22Rv1 (cell line): ENCODE results near the gene TBKBP1.
A peak's percentile ranks its signal among the peaks of the same experiment; 100 is the strongest.

Source experiments
- H3K27ac ChIP-seq: fragments of 450-650 bp; 2 replicates; pipeline ENCODE4 v1.5.1; 2017
- ZFX ChIP-seq: fragments of 450-650 bp; IDR thresholded peaks from 2 replicates; pipeline ENCODE4 v1.6.1; 2017; ENCODE audit warnings: antibody characterized with exemption, borderline replicate concordance
- TF ChIP-seq, protein P1 (sequence below): fragments of 450-650 bp; IDR thresholded peaks from 2 replicates; pipeline ENCODE4 v1.5.1; 2017; ENCODE audit warnings: mild to moderate bottlenecking

TBKBP1 gene

DNA sequence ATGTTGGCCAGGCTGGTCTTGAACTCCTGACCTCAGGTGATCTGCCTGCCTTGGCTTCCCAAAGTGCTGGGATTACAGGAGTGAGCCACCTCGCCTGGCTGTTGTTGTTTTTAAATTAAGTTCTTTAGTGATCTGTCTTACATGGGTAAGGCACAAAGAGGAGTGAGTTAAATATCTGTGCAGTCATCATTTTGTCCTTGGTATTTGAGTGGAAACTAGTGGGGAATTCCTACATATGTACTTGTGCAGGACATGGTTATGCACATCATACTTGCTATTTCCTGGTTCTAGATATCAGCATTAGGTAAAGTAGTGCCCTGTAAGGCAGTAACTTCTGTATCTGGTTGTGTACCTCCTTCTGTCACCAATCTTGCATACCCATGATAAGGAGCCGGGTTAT is 40.5 kb upstream of the TBKBP1 start:
- no peak for TF ChIP-seq ZFX
- TF ChIP-seq, protein P1, sequence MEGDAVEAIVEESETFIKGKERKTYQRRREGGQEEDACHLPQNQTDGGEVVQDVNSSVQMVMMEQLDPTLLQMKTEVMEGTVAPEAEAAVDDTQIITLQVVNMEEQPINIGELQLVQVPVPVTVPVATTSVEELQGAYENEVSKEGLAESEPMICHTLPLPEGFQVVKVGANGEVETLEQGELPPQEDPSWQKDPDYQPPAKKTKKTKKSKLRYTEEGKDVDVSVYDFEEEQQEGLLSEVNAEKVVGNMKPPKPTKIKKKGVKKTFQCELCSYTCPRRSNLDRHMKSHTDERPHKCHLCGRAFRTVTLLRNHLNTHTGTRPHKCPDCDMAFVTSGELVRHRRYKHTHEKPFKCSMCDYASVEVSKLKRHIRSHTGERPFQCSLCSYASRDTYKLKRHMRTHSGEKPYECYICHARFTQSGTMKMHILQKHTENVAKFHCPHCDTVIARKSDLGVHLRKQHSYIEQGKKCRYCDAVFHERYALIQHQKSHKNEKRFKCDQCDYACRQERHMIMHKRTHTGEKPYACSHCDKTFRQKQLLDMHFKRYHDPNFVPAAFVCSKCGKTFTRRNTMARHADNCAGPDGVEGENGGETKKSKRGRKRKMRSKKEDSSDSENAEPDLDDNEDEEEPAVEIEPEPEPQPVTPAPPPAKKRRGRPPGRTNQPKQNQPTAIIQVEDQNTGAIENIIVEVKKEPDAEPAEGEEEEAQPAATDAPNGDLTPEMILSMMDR: no peak
- no peak overlapping the region for H3K27ac ChIP-seq

- no peak for TF ChIP-seq ZFX
- TF ChIP-seq, protein P1: no peak
- no peak overlapping the region for H3K27ac ChIP-seq
Observed at GRCh38 chr17:47654991-47655390, 39.0 kb upstream of the TBKBP1 start.

DNA sequence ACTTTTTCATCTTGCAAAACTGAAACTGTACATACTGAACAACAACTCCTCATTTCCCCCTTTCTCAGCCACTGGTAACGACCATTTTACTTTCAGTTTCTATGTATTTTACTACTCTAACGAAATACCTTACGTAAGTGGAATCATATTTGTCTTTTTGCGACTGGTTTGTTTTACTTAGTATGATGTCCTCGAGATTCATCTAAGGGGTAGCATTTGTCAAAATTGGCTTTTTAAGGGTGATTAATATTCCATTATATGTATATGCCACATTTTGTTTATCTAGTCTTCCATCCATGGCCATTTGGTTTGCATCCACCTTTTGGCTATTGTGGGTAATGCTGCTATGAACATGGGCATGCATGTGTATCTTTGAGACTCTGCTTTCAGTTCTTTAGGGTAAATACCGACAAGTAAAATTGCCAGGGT is 33.9 kb upstream of the TBKBP1 start:
- TF ChIP-seq, protein P1: no peak
- no peak for TF ChIP-seq ZFX
- H3K27ac ChIP-seq: no peak overlapping the region

GRCh38 chr17:47663912-47664623 is 29.9 kb upstream of the TBKBP1 start:
- H3K27ac ChIP-seq: no peak overlapping the region
- TF ChIP-seq ZFX: no peak
- TF ChIP-seq, protein P1: peak; percentile 86

DNA sequence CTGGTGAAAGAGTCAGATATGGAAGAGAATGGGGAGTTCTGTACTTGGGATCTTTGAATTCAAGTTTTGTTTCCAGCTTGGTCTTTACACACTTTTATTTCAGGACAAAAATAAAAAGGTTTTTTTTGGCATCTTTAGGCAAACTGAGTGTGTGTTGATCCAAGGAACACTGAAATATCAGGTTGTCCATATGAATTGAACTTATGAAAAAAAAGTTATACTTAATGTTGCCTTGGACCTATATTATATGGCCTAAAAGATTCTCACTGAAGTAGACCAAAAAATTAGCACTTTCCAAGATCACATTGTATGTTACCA is 29.4 kb upstream of the TBKBP1 start:
- H3K27ac ChIP-seq: no peak overlapping the region

GRCh38 chr17:47665655-47666054 is 28.3 kb upstream of the TBKBP1 start:
- TF ChIP-seq, protein P1: no peak
- no peak for TF ChIP-seq ZFX
- no peak overlapping the region for H3K27ac ChIP-seq

More for the DNA sequence above, 29.4 kb upstream of the TBKBP1 start:
- TF ChIP-seq, protein P1: peak; percentile 49
- TF ChIP-seq ZFX: no peak

- no peak overlapping the region; the same call in 1 of the 2 replicates for H3K27ac ChIP-seq
- TF ChIP-seq, protein P1: no peak
- TF ChIP-seq ZFX: no peak
Observed at GRCh38 chr17:47669081-47669480, 24.9 kb upstream of the TBKBP1 start.
